NCI-H345 (cell line): Measurements from ENCODE around the gene BRCA1.
"Not testable (repeated sequence)": the region's sequence is repeated elsewhere in the genome, so short reads cannot be mapped to it uniquely, and the experiment has no call there.

ENCODE experiments used
- DNase-seq: peaks from one replicate; lab custom pipeline; 2025; lab: John Stamatoyannopoulos, UW

The BRCA1 gene

GRCh38 chr17:43134774-43135453 is 9.8 kb upstream of the BRCA1 start:
- no peak for DNase-seq

GRCh38 chr17:43133439-43133838 is 8.3 kb upstream of the BRCA1 start:
- not testable (repeated sequence) for DNase-seq

GRCh38 chr17:43132117-43132516 is 7.0 kb upstream of the BRCA1 start:
- DNase-seq = no peak

- no peak for DNase-seq
Measured at GRCh38 chr17:43129671-43130010, 4.5 kb upstream of the BRCA1 start.

DNA sequence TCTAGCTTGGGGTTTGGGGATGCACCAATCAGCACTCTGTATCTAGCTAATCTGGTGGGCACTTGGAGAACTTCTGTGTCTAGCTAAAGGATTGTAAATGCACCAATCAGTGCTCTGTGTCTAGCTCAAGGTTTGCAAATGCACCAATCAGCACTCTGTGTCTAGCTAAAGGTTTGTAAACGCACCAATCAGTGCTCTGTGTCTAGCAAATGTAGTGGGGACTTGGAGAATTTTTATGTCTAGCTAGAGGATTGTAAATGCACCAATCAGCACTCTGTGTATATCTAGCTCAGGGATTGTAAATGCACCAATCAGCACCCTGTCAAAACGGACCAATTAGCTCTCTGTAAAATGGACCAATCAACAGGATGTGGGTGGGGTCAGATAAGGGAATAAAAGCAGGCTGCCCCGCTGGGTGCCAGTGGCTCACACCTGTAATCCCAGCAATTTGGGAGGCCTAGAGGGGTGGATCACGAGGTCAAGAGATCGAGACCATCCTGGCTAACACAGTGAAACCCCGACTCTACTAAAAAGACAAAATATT is 2.2 kb upstream of the BRCA1 start:
- not testable (repeated sequence) for DNase-seq

- DNase-seq = no peak
Measured at GRCh38 chr17:43126911-43127290, 1.7 kb upstream of the BRCA1 start.

GRCh38 chr17:43125967-43126910 is 1.1 kb upstream of the BRCA1 start:
- DNase-seq = no peak

GRCh38 chr17:43118679-43119615 is 6.2 kb downstream of the BRCA1 start:
- no peak for DNase-seq

DNA sequence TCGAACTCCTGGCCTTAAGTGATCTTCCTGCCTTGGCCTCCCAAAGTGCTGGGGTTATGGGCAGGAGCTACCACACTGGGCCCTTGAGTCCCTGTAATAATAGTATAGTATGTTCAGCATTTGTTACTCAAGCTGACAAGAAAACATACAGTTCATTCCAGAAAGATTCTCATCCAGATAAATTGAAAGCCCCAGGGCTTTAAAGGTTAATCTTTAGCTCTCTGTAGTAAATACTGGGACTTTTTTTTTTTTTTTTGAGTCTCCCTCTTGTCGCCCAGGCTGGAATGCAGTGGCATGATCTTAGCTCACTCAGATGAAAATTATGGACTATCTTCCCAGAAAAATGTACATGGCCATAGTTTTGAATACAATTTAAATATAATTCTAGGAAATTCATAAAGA is 11.0 kb downstream of the BRCA1 start:
- no peak for DNase-seq

GRCh38 chr17:43106552-43106951 is 18.6 kb downstream of the BRCA1 start:
- DNase-seq = no peak

- no peak for DNase-seq
Measured at GRCh38 chr17:43105146-43105545, 20.0 kb downstream of the BRCA1 start.

GRCh38 chr17:43104665-43105064 is 20.5 kb downstream of the BRCA1 start:
- no peak for DNase-seq

- DNase-seq = not testable (repeated sequence)
Measured at GRCh38 chr17:43095364-43095763, 29.8 kb downstream of the BRCA1 start.

DNA sequence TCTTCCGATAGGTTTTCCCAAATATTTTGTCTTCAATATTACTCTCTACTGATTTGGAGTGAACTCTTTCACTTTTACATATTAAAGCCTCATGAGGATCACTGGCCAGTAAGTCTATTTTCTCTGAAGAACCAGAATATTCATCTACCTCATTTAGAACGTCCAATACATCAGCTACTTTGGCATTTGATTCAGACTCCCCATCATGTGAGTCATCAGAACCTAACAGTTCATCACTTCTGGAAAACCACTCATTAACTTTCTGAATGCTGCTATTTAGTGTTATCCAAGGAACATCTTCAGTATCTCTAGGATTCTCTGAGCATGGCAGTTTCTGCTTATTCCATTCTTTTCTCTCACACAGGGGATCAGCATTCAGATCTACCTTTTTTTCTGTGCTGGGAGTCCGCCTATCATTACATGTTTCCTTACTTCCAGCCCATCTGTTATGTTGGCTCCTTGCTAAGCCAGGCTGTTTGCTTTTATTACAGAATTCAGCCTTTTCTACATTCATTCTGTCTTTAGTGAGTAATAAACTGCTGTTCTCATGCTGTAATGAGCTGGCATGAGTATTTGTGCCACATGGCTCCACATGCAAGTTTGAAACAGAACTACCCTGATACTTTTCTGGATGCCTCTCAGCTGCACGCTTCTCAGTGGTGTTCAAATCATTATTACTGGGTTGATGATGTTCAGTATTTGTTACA is 30.9 kb downstream of the BRCA1 start:
- no peak for DNase-seq

DNA sequence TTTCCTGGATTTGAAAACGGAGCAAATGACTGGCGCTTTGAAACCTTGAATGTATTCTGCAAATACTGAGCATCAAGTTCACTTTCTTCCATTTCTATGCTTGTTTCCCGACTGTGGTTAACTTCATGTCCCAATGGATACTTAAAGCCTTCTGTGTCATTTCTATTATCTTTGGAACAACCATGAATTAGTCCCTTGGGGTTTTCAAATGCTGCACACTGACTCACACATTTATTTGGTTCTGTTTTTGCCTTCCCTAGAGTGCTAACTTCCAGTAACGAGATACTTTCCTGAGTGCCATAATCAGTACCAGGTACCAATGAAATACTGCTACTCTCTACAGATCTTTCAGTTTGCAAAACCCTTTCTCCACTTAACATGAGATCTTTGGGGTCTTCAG is 32.3 kb downstream of the BRCA1 start:
- no peak for DNase-seq

GRCh38 chr17:43090022-43090421 is 35.1 kb downstream of the BRCA1 start:
- no peak for DNase-seq

- no peak for DNase-seq
Measured at GRCh38 chr17:43085474-43085873, 39.7 kb downstream of the BRCA1 start.

DNA sequence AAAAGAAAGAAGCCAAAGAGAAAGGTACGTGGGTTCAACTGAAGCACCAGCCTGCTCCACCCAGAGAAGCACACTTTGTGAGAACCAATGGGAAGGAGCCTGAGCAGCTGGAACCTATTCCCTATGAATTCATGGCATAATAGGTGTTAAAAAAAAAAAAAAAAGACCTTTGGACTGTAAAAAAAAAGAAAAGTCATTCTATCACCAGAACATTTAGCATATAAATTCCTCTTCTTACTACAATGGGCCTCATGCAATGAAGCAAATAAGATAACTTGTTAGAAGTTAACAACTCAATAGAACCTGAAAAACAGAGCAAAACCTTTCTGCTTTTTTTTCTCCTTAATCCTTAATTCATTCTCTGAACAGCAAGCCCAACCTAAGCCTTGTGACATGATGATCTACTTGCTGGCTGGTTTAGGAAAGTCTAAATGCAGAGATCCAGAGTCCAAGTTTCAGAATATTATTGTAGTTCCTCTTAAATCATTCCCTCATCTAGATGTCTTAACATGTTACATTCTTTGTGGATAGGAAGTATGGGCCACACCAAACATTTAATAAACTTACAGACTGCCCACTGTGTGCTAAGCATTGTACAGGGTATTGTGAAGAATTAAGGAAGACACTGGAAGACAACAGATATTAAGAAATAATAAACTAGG is 45.4 kb downstream of the BRCA1 start:
- DNase-seq = no peak

DNA sequence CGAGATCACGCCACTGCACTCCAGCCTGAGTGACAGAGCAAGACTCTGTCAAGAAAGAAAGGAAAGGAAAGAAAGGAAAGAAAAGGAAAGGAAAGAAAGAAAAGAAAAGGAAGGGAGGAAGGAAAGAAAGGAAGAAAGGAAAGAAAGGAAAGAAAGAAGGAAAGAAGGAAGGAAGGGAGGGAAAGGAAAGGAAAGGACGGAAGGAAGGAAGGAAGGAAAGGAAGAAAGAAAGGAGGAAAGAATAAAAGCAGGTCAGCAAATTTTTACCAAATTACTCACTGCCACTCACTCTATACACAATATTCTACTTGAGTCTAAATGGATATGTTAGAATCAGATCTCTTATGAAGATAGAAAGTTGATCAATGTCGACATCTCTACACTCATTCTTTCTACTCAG is 50.3 kb downstream of the BRCA1 start:
- DNase-seq = no peak

DNA sequence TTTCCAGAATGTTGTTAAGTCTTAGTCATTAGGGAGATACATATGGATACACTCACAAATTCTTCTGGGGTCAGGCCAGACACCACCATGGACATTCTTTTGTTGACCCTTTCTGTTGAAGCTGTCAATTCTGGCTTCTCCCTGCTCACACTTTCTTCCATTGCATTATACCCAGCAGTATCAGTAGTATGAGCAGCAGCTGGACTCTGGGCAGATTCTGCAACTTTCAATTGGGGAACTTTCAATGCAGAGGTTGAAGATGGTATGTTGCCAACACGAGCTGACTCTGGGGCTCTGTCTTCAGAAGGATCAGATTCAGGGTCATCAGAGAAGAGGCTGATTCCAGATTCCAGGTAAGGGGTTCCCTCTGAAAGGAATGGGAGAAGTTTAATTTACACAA is 54.3 kb downstream of the BRCA1 start:
- DNase-seq = no peak

GRCh38 chr17:43070257-43070656 is 54.9 kb downstream of the BRCA1 start:
- DNase-seq = no peak
